Measurements from ENCODE around the gene RFPL3. TPM values are rescaled to one million over a fixed set of nuclear protein-coding genes. Genes with fewer than 3 reads are reported as not detected.
A peak's percentile ranks its signal among the peaks of the same experiment; 100 is the strongest.
"Not testable (repeated sequence)": the region's sequence is repeated elsewhere in the genome, so short reads cannot be mapped to it uniquely, and the experiment has no call there.

RFPL3 gene
- total and polyA plus RNA-seq, 2 donors = not detected

DNA sequence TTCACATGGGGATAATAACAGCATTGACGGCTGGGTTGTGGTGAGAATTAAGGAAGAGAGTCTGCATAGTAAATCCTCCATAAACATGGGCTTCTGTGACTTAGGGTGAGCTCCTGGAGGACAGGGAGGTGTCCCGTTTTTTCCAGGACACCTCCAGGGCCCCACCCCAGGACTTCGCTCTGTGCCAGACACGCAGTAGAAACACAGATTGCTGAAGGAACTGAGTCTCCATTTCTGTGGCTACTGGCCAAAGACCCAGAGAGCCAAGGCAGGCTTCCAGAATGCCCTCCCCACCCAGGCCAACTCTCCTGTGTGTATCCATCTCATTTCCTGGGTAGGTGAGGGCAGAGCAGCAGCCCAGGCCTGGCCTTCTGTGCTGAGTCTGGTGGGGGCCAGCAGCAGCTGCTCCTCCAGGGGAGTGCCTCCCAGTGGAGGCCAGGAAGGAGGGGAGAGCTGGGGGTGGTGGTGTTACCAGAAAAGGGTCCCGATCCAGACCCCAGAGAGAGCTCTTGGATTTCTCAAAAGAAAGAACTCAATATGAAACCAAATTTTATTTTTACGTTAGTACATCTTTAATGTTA is 9.5 kb upstream of the RFPL3 start:
- Histone ChIP-seq H3K4me1 (ENCODE audit: insufficient read depth) (no peaks in the 10 kb centered on the region), H3K36me3 (ENCODE audit: insufficient read depth) (no peaks in the 10 kb centered on the region), H3K27ac (ENCODE audit: low read depth) (no peak overlapping the region), H3K4me3 (ENCODE audit: low read depth, low read length) (no peak overlapping the region)
- WGBS = 80% methylated on average over 6 of the region's 6 CpGs
- no peak for DNase-seq (ENCODE audit: extremely low spot score)

GRCh38 chr22:32351875-32352274 is 5.8 kb upstream of the RFPL3 start:
- H3K27ac ChIP-seq (ENCODE audit: low read depth); H3K4me1 ChIP-seq (ENCODE audit: insufficient read depth); H3K4me3 ChIP-seq (ENCODE audit: low read depth, low read length); H3K36me3 ChIP-seq (ENCODE audit: insufficient read depth); DNase-seq (ENCODE audit: extremely low spot score): not testable (repeated sequence)
- 88% methylated on average over 1 of the region's 1 CpG for WGBS

DNA sequence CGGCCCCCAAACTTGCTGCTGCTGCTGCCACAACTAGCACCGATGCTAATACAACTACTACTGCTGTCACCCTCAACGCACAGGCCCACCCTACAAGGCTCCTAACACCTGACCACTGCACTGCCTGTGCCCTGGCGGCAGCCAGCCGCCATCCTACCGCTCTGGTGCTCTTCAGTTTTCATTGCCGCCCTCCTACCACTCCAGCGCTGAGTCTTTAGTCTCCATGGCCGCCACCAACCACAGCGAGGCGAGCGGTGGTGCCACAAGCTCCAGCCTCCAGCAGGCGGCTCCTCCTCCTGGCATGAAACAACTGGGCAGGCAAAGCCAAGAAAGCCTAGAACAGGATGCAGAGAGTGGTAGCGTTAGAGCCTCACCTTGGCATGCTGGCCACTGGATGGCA is 5.0 kb upstream of the RFPL3 start:
- no peaks in the 10 kb centered on the region for H3K4me1 ChIP-seq (ENCODE audit: insufficient read depth)
- no peaks in the 10 kb centered on the region for H3K36me3 ChIP-seq (ENCODE audit: insufficient read depth)
- 95% methylated on average over 14 of the region's 14 CpGs for WGBS
- H3K4me3 ChIP-seq (ENCODE audit: low read depth, low read length) = no peak overlapping the region
- no peak for DNase-seq (ENCODE audit: extremely low spot score)
- H3K27ac ChIP-seq (ENCODE audit: low read depth) = no peak overlapping the region

DNA sequence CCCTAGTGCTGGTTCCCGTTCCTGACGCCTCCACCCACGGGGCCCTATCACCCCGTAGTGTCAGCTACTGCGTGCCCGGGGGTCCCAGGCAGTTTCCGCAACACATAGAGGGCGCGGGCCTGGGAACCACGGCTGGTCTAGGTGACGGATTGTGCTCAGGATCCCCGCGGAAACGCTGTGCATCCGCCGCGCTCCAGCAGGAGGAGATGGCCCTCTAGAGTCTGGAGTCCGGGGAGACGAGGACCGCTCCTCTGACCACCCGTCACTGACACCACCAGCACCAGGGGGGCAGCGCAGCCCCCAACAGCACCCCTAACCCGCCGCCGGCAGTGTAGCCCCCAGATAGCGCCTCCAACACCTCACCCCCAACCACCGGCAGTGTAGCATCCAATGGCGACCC is 4.4 kb upstream of the RFPL3 start:
- DNase-seq (ENCODE audit: extremely low spot score) = no peak
- Histone ChIP-seq H3K36me3 (ENCODE audit: insufficient read depth) (no peaks in the 10 kb centered on the region), H3K4me1 (ENCODE audit: insufficient read depth) (no peaks in the 10 kb centered on the region), H3K4me3 (ENCODE audit: low read depth, low read length) (no peak overlapping the region), H3K27ac (ENCODE audit: low read depth) (no peak overlapping the region)
- WGBS = 94% methylated on average over 28 of the region's 28 CpGs

DNA sequence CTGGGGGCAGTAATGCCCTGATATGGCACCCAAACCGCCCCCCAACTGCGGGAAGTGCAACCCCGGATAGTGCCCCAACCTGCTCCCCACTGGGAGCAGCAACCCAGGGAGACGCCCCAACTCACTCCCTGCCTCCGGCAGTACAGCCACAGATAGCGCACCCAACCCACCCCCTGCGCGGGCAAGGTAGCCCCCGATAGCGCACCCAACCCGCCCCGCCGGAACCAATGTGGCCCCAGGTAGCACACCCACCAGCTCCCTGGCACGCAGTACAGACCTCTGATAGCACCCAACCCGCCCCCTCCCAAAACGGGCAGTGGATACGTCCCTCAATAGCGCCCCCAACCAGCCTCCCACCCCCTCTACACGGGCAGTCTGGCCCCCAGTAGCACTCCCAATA is 3.8 kb upstream of the RFPL3 start:
- H3K27ac ChIP-seq (ENCODE audit: low read depth) = no peak overlapping the region
- 93% methylated on average over 19 of the region's 19 CpGs for WGBS
- H3K4me1 ChIP-seq (ENCODE audit: insufficient read depth) = no peaks in the 10 kb centered on the region
- peak overlapping the region; percentile 4 for H3K4me3 ChIP-seq (ENCODE audit: low read depth, low read length)
- DNase-seq (ENCODE audit: extremely low spot score) = no peak
- H3K36me3 ChIP-seq (ENCODE audit: insufficient read depth) = no peaks in the 10 kb centered on the region

DNA sequence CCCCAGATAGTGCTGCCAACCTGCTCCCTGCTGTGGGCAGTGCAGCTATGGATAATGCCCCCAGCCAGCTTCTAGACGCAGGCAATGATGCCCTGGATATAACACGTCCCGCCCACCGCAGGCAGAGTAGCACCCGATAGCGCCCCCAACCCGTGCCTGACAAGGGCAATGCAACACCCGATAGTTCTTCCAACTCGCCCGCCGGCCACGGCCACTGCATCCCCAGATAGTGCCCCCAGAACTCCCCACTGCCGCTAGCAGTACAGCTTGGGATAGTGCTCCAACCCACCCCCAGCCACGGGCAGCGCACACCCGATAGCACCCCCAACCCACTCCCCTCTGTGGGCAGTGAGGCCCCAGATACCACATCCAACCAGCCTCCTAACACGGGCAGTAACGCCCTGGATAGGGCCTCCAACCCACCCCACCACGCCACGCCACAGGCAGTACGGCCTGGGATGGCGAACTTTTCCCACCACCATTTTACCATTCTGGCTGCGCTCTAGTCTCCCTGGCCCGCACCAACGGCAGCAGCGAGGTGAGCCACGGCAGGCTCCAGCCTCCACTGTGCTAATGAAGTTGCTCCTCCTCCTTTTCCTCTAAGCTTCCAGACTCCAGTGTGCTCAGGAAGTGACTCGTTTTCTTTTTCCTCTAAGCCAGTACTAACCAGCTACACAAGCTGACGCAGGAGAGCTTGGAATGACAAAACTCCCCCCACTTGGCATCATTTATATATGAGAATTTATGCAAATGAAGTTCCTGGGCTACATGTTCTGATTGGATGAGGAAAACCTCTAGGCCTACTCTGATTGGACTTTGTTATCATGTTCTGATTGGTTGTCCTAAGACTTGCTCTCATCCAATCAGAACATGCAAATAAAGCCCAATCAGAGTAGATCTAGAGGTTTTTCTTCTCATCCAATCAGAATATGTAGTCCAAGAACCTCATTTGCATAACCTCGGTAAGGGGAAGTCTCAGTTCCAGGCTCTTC is 3.0 kb upstream of the RFPL3 start:
- 86% methylated on average over 30 of the region's 30 CpGs for WGBS
- H3K27ac ChIP-seq (ENCODE audit: low read depth) = no peak overlapping the region

GRCh38 chr22:32355760-32356159 is 1.9 kb upstream of the RFPL3 start:
- WGBS = 75% methylated on average over 3 of the region's 3 CpGs
- no peaks in the 10 kb centered on the region for H3K36me3 ChIP-seq (ENCODE audit: insufficient read depth)
- no peaks in the 10 kb centered on the region for H3K4me1 ChIP-seq (ENCODE audit: insufficient read depth)
- DNase-seq (ENCODE audit: extremely low spot score) = no peak
- no peak overlapping the region for H3K4me3 ChIP-seq (ENCODE audit: low read depth, low read length)
- no peak overlapping the region for H3K27ac ChIP-seq (ENCODE audit: low read depth)

More for the DNA sequence above, 3.0 kb upstream of the RFPL3 start:
- no peak for DNase-seq (ENCODE audit: extremely low spot score)
- Histone ChIP-seq H3K36me3 (ENCODE audit: insufficient read depth) (no peaks in the 10 kb centered on the region), H3K4me3 (ENCODE audit: low read depth, low read length) (peak overlapping the region; percentile 4), H3K4me1 (ENCODE audit: insufficient read depth) (no peaks in the 10 kb centered on the region)

DNA sequence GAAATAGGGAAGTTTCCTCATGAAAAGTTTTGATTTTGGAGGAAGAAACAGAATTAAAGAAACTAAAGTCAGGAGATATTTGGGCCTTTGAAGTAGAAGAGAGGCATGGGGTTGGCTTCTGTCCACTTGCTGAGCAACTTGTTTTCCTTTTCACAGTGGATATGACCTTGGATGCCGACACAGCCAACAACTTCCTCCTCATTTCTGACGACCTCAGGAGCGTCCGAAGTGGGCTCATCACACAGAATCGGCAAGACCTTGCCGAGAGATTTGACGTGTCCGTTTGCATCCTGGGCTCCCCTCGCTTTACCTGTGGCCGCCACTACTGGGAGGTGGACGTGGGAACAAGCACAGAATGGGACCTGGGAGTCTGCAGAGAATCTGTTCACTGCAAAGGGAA is 2.4 kb downstream of the RFPL3 start:
- WGBS = 82% methylated on average over 11 of the region's 11 CpGs
- H3K4me1 ChIP-seq (ENCODE audit: insufficient read depth); H3K27ac ChIP-seq (ENCODE audit: low read depth); DNase-seq (ENCODE audit: extremely low spot score); H3K36me3 ChIP-seq (ENCODE audit: insufficient read depth); H3K4me3 ChIP-seq (ENCODE audit: low read depth, low read length): not testable (repeated sequence)

- H3K27ac ChIP-seq (ENCODE audit: low read depth) = no peak overlapping the region
- WGBS = 87% methylated on average over 2 of the region's 2 CpGs
- no peaks in the 10 kb centered on the region for H3K36me3 ChIP-seq (ENCODE audit: insufficient read depth)
- no peaks in the 10 kb centered on the region for H3K4me1 ChIP-seq (ENCODE audit: insufficient read depth)
- H3K4me3 ChIP-seq (ENCODE audit: low read depth, low read length) = no peak overlapping the region
- no peak for DNase-seq (ENCODE audit: extremely low spot score)
Measured at GRCh38 chr22:32361257-32361656, 3.6 kb downstream of the RFPL3 start.

DNA sequence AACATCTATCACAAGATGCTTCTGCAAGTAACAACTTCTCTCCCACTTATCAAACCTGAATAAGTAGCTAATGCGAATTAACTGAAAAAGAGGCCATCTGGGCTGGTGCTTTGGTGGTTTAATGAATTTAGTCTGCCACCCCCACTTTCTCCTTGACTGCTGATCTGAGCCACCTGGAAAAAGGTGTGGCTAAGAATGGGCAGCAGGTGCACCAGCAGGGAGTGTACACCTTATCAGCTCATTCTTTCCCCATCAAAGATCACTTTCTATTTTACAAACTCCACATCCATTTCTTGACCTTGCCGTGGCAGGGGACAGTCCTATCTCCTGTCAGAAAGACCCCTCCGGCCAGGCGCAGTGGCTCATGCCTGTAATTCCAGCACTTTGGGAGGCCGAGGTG is 6.5 kb downstream of the RFPL3 start:
- no peak overlapping the region for H3K4me3 ChIP-seq (ENCODE audit: low read depth, low read length)
- H3K36me3 ChIP-seq (ENCODE audit: insufficient read depth) = no peaks in the 10 kb centered on the region
- DNase-seq (ENCODE audit: extremely low spot score) = no peak
- 90% methylated on average over 5 of the region's 5 CpGs for WGBS
- H3K27ac ChIP-seq (ENCODE audit: low read depth) = no peak overlapping the region
- no peaks in the 10 kb centered on the region for H3K4me1 ChIP-seq (ENCODE audit: insufficient read depth)

- DNase-seq (ENCODE audit: extremely low spot score) = no peak
- 80% methylated on average over 7 of the region's 7 CpGs for WGBS
- Histone ChIP-seq H3K27ac (ENCODE audit: low read depth) (no peak overlapping the region), H3K4me3 (ENCODE audit: low read depth, low read length) (no peak overlapping the region), H3K4me1 (ENCODE audit: insufficient read depth) (no peaks in the 10 kb centered on the region), H3K36me3 (ENCODE audit: insufficient read depth) (no peaks in the 10 kb centered on the region)
Measured at GRCh38 chr22:32375678-32376450, 18.2 kb downstream of the RFPL3 start.

GRCh38 chr22:32376681-32377080 is 19.0 kb downstream of the RFPL3 start:
- DNase-seq (ENCODE audit: extremely low spot score) = no peak
- WGBS = 64% methylated on average over 5 of the region's 5 CpGs
- Histone ChIP-seq H3K27ac (ENCODE audit: low read depth) (no peak overlapping the region), H3K4me1 (ENCODE audit: insufficient read depth) (no peaks in the 10 kb centered on the region), H3K4me3 (ENCODE audit: low read depth, low read length) (no peak overlapping the region), H3K36me3 (ENCODE audit: insufficient read depth) (no peaks in the 10 kb centered on the region)

DNA sequence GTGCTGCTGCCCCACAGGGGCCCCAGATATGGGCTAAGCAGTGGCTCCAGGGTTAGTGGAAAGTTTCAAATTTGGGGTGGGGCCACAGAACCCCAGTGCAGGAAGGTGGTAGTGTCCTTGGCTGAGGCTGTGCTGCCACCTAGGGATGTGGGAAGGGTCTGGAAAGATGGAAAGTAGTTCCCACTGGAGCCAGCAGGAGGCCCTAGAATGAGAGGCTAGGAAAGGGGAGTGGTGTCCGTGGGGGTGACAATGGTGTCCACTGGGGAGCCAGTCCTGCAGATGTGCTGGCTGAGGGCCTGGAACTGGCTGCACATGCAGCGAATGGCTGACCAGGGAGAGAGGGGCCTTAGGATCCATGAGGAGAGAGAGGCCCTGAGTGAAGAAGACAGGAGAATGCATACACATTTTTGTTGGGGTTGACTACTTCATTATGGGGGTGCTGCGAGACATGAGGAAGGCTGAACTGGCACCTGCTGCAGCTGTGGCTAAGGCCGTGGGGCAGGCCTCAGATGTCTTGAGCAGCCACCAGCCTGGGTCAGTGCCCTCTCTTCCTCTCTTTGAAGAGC is 21.1 kb downstream of the RFPL3 start:
- Histone ChIP-seq H3K4me1 (ENCODE audit: insufficient read depth) (no peaks in the 10 kb centered on the region), H3K4me3 (ENCODE audit: low read depth, low read length) (no peak overlapping the region), H3K36me3 (ENCODE audit: insufficient read depth) (no peaks in the 10 kb centered on the region), H3K27ac (ENCODE audit: low read depth) (no peak overlapping the region)
- 47% methylated on average over 4 of the region's 4 CpGs for WGBS
- DNase-seq (ENCODE audit: extremely low spot score) = no peak

Data from urinary bladder (tissue), 4 donors.